Measurements from ENCODE around the gene MYF6. TPM values are rescaled to one million over a fixed set of nuclear protein-coding genes. Genes with fewer than 3 reads are reported as not detected.

MYF6 gene
- total and polyA plus RNA-seq, 2 of the 8 experiments (the other 6 are each of a cell fraction or from before 2014, with no cell fraction given) = 0.39 TPM; not detected in 1

DNA sequence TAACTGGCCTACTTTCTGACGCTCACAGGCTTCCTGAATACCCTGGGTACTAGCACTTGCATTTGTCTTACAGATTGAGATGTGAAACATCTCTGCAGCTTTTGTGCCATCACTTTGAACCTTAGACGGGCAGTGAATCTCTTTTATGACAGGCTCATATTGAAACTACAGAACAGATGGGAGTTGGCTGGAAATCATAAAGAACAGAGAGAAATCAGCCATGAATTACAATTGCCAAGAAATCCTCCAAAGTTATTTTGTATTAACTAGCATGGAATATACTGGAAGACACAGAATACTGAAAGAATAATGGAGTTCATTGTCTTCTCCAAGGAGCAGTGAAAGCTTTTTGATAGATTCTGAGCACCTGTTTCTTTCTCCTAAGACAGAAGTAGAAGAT is 42.0 kb downstream of the MYF6 start:
- ChIA-PET POLR2A (ENCODE audit: partially characterized antibody) (no interaction called here), CTCF (ENCODE audit: partially characterized antibody) (interaction anchor here (1.0 to 1.6 kb wide), 3 partner anchors 12 to 39 kb away, joined by 3 to 5 read pairs (median 3); no protein-coding TSS in a partner anchor)
- FAIRE-seq (no peak), DNase-seq (ENCODE audit: low read depth in 1 of 2, low spot score in 2 of 2) (no peak)
- Histone ChIP-seq H2AK5ac (ENCODE audit: low read depth, low read length) (no peak overlapping the region), H3K56ac (replicated peaks; ENCODE audit: insufficient read length, low read depth, low read length) (no peak overlapping the region), H3K79me1 (ENCODE audit: low read depth, low read length) (0 out of 2 replicates have a peak, but pooled peaks cover 2% of the 10 kb centered on the region), H3K14ac (ENCODE audit: insufficient read length) (no peak overlapping the region), H3K4me3 (ENCODE audit: extremely low read depth in 1 of 4, insufficient read depth in 2 of 4, low read depth in 3 of 4, low read length in 4 of 4) (no peak overlapping the region), H2AFZ (ENCODE audit: low read length) (no peak overlapping the region), H3K23me2 (ENCODE audit: low read depth, low read length) (no peaks in the 10 kb centered on the region), H4K5ac (ENCODE audit: insufficient read length, low read depth, low read length) (no peak overlapping the region), H3K18ac (ENCODE audit: extremely low read depth, low read length) (no peak overlapping the region), H2BK12ac (ENCODE audit: low read depth, low read length) (no peak overlapping the region), H3K9me3 (ENCODE audit: insufficient read depth in 2 of 2, low read depth in 1 of 2, low read length in 1 of 2) (no peaks in the 10 kb centered on the region), H2BK15ac (ENCODE audit: low read length) (no peak overlapping the region), H3K4ac (replicated peaks; ENCODE audit: insufficient read length, low read depth, low read length) (no peak overlapping the region), H4K91ac (replicated peaks; ENCODE audit: insufficient read length, low read length) (no peak overlapping the region), H3K79me2 (ENCODE audit: control insufficient read depth in 1 of 2, insufficient read depth in 2 of 2, low read length in 2 of 2) (no peaks in the 10 kb centered on the region), H2BK120ac (replicated peaks; ENCODE audit: low read depth, low read length) (no peak overlapping the region), H3K9ac (replicated peaks in 1 of 4; ENCODE audit: extremely low read depth in 1 of 4, low read depth in 3 of 4, low read length in 3 of 4) (no peak overlapping the region), H4K8ac (ENCODE audit: extremely low read depth, insufficient read depth, low read length) (no peak overlapping the region), H2BK5ac (ENCODE audit: low read depth, low read length) (no peak overlapping the region), H3K23ac (ENCODE audit: insufficient read length) (no peak overlapping the region), H2BK20ac (ENCODE audit: low read length) (no peak overlapping the region), H3K27ac (ENCODE audit: low read depth, low read length) (no peak overlapping the region), H3K36me3 (ENCODE audit: control insufficient read depth in 2 of 4, insufficient read depth in 4 of 4, low read length in 3 of 4) (no peaks in the 10 kb centered on the region), H3K4me2 (ENCODE audit: insufficient read depth in 1 of 2, low read depth in 2 of 2, low read length in 2 of 2) (no peak overlapping the region), H3K27me3 (replicated peaks in 1 of 4; ENCODE audit: control insufficient read depth in 3 of 4, extremely low read depth in 1 of 4, insufficient read depth in 3 of 4, low read length in 3 of 4) (no peaks in the 10 kb centered on the region), H3K4me1 (replicated peaks in 1 of 4; ENCODE audit: control insufficient read depth in 3 of 4, insufficient read depth in 4 of 4, low read length in 3 of 4) (no peaks in the 10 kb centered on the region), H4K20me1 (replicated peaks in 1 of 2; ENCODE audit: control insufficient read depth in 1 of 2, insufficient read depth in 2 of 2, low read length in 2 of 2) (no peaks in the 10 kb centered on the region)
- WGBS, 2 experiments (ENCODE audit: extremely low coverage in 1 of 2, insufficient coverage in 1 of 2, insufficient read length in 1 of 2, insufficient replicate concordance in 2 of 2, low coverage in 1 of 2, low lambda C conversion rate in 2 of 2, missing lambda C conversion rate in 1 of 2) = 84% methylated on average over 2 of the region's 2 CpGs; no CpG with 5 or more reads in 1 of the 2 experiments
- TF ChIP-seq SAP30 (IDR thresholded peaks at IDR 0.05; ENCODE audit: insufficient read depth, insufficient replicate concordance, low read length) (no peak), FOSL1 (IDR thresholded peaks at IDR 0.05; ENCODE audit: insufficient read depth, low read depth, low read length) (no peak), SIX5 (IDR thresholded peaks at IDR 0.05; ENCODE audit: low read depth, low read length) (no peak), POLR2AphosphoS5 (IDR thresholded peaks at IDR 0.05; ENCODE audit: low read depth, low read length) (no peak), RXRA (IDR thresholded peaks at IDR 0.05; ENCODE audit: insufficient read depth, low read depth, low read length) (no peak), CHD2 (IDR thresholded peaks at IDR 0.05; ENCODE audit: low read length) (no peak), KDM1A (IDR thresholded peaks at IDR 0.05; ENCODE audit: borderline replicate concordance, low read length) (no peak), CBX5 (IDR thresholded peaks at IDR 0.05; ENCODE audit: low read depth, low read length) (no peak), CREB1 (IDR thresholded peaks at IDR 0.05) (no peak), EGR1 (IDR thresholded peaks at IDR 0.05; ENCODE audit: borderline replicate concordance, low read depth, low read length) (no peak), TAF1 (IDR thresholded peaks at IDR 0.05; ENCODE audit: low read depth, low read length) (no peak), KDM4A (IDR thresholded peaks at IDR 0.05; ENCODE audit: low read depth, low read length, severe bottlenecking) (no peak)
- TF ChIP-seq, protein P1, sequence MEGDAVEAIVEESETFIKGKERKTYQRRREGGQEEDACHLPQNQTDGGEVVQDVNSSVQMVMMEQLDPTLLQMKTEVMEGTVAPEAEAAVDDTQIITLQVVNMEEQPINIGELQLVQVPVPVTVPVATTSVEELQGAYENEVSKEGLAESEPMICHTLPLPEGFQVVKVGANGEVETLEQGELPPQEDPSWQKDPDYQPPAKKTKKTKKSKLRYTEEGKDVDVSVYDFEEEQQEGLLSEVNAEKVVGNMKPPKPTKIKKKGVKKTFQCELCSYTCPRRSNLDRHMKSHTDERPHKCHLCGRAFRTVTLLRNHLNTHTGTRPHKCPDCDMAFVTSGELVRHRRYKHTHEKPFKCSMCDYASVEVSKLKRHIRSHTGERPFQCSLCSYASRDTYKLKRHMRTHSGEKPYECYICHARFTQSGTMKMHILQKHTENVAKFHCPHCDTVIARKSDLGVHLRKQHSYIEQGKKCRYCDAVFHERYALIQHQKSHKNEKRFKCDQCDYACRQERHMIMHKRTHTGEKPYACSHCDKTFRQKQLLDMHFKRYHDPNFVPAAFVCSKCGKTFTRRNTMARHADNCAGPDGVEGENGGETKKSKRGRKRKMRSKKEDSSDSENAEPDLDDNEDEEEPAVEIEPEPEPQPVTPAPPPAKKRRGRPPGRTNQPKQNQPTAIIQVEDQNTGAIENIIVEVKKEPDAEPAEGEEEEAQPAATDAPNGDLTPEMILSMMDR (IDR thresholded peaks at IDR 0.05; ENCODE audit: control extremely low read depth in 1 of 3, insufficient read depth in 1 of 3, low read depth in 1 of 3, low read length in 3 of 3) = no peak

All from H1 (cell line).